ENCODE measurements around the gene S100A7A. TPM values are rescaled to one million over a fixed set of nuclear protein-coding genes. Genes with fewer than 3 reads are reported as not detected.

The S100A7A gene
- total and polyA plus RNA-seq, 2 donors (not counting 3 experiments of a cell fraction or from before 2014, with no cell fraction given), result not detected

DNA sequence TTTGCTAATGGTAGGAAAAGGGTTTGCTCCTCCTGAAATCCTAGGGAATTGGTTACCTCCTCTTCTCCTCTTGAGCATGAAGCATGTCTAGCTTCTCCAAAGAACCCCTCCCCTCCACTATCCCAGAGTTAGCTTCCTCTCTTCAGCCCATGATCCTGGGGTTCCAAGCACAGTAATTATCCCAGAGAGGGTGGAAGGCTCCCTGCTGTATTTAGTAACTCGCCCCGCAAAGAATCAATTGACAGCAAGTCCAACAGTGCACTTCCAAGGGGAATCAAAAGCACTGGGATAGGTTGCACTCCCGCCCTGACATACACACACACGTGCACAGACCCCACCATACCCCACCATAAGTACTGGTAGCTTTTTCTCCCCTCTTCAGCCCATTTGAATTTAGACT lies 28.5 kb upstream of the S100A7A start:
- POLR2A ChIA-PET, result no interaction called here
- TF ChIP-seq GATA2 (IDR thresholded peaks at IDR 0.05; ENCODE audit: insufficient read depth, insufficient read length, low read depth, low read length) (no peak), FOS (IDR thresholded peaks at IDR 0.05; ENCODE audit: borderline replicate concordance, insufficient read depth, low read length) (no peak), JUN (IDR thresholded peaks at IDR 0.05; ENCODE audit: borderline replicate concordance, insufficient read depth, insufficient read length, low read depth) (no peak), EZH2 (IDR thresholded peaks at IDR 0.05; ENCODE audit: borderline replicate concordance, low read depth, low read length, severe bottlenecking) (no peak), POLR2A (IDR thresholded peaks at IDR 0.05; ENCODE audit: low read depth, low read length) (no peak), POLR2AphosphoS5 (IDR thresholded peaks at IDR 0.05; ENCODE audit: insufficient read depth, low read depth, low read length) (no peak), MYC (IDR thresholded peaks at IDR 0.05; ENCODE audit: low read depth, low read length) (no peak)
- TF ChIP-seq, protein P1, sequence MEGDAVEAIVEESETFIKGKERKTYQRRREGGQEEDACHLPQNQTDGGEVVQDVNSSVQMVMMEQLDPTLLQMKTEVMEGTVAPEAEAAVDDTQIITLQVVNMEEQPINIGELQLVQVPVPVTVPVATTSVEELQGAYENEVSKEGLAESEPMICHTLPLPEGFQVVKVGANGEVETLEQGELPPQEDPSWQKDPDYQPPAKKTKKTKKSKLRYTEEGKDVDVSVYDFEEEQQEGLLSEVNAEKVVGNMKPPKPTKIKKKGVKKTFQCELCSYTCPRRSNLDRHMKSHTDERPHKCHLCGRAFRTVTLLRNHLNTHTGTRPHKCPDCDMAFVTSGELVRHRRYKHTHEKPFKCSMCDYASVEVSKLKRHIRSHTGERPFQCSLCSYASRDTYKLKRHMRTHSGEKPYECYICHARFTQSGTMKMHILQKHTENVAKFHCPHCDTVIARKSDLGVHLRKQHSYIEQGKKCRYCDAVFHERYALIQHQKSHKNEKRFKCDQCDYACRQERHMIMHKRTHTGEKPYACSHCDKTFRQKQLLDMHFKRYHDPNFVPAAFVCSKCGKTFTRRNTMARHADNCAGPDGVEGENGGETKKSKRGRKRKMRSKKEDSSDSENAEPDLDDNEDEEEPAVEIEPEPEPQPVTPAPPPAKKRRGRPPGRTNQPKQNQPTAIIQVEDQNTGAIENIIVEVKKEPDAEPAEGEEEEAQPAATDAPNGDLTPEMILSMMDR (IDR thresholded peaks at IDR 0.05; ENCODE audit: extremely low read depth in 1 of 2, insufficient read depth in 1 of 2, low read depth in 1 of 2, low read length in 2 of 2), result no peak
- TF ChIP-seq, protein P2, sequence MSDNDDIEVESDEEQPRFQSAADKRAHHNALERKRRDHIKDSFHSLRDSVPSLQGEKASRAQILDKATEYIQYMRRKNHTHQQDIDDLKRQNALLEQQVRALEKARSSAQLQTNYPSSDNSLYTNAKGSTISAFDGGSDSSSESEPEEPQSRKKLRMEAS (IDR thresholded peaks at IDR 0.05; ENCODE audit: insufficient read depth, insufficient read length), result no peak
- CTCF ChIA-PET, result interaction anchor here (0.6 kb wide), 1 partner anchor 559 kb away, joined by 3 read pairs; the partner anchor contains the start of gene DENND4B
- H4K20me1 ChIP-seq (replicated peaks; ENCODE audit: control insufficient read depth, extremely low read depth, insufficient read depth, low read length), result no peaks in the 10 kb centered on the region
- BruUV-seq (replicated peaks), result no TSS peak
- H2AFZ ChIP-seq (ENCODE audit: low read depth, low read length), result no peak overlapping the region
- no peaks in the 10 kb centered on the region for H3K4me1 ChIP-seq (ENCODE audit: control insufficient read depth, extremely low read depth, insufficient read depth, low read length)
- no peaks in the 10 kb centered on the region for H3K27me3 ChIP-seq (ENCODE audit: control insufficient read depth in 2 of 2, insufficient read depth in 2 of 2, low read length in 2 of 2)
- intact Hi-C loops (cut with micrococcal nuclease), result no loop called here
- H3K4me2 ChIP-seq (ENCODE audit: insufficient read depth, low read length), result no peak overlapping the region
- DNase-seq (ENCODE audit: low read depth, low spot score), result no peak
- H3K4me3 ChIP-seq (replicated peaks in 1 of 3; ENCODE audit: insufficient read depth in 1 of 3, low read depth in 1 of 3, low read length in 3 of 3), result no peak overlapping the region
- no peaks in the 10 kb centered on the region for H3K36me3 ChIP-seq (ENCODE audit: control insufficient read depth in 2 of 2, extremely low read depth in 1 of 2, insufficient read depth in 2 of 2, low read length in 2 of 2)
- H3K9ac ChIP-seq (replicated peaks; ENCODE audit: extremely low read depth, insufficient read depth, low read length), result no peak overlapping the region
- no peak overlapping the region for H3K27ac ChIP-seq (ENCODE audit: insufficient read depth, low read depth, low read length)
- no peaks in the 10 kb centered on the region for H3K9me3 ChIP-seq (replicated peaks; ENCODE audit: control insufficient read depth, insufficient read depth, low read length)
- no peaks in the 10 kb centered on the region for H3K9me1 ChIP-seq (replicated peaks; ENCODE audit: control insufficient read depth, extremely low read depth, insufficient read depth, low read length)
- dilution Hi-C loops (cut with MboI; ENCODE audit: extremely low pct_ligation_motif_present, low sequenced_read_pairs), result no loop called here
- FAIRE-seq, result no peak
- no peaks in the 10 kb centered on the region for H3K79me2 ChIP-seq (ENCODE audit: control insufficient read depth, insufficient read depth, low read length)

All from endothelial cell of umbilical vein (primary cell).